ENCODE measurements around the gene CCDC142.
"Not testable (repeated sequence)": the region's sequence is repeated elsewhere in the genome, so short reads cannot be mapped to it uniquely, and the experiment has no call there.

Gene CCDC142

GRCh38 chr2:74454654-74455511, 27.9 kb downstream of the CCDC142 start, which contains the start of gene INO80B:
INO80B (plus strand) TSS chr2:74455087; CDS start chr2:74455117, 30 bp downstream.
- peak within 1 kb of the TSS; percentile 92 for H3K4me3 ChIP-seq (replicated peaks; ENCODE audit: low read depth, low read length)
- TF ChIP-seq CTCF (IDR thresholded peaks at IDR 0.05; ENCODE audit: low read length, missing control alignments): no peak
- peak; percentile 99 for DNase-seq (ENCODE audit: low read depth)

- no peak for DNase-seq (ENCODE audit: low read depth)
- no peak overlapping the region for H3K4me3 ChIP-seq (replicated peaks; ENCODE audit: low read depth, low read length)
- no peak for TF ChIP-seq CTCF (IDR thresholded peaks at IDR 0.05; ENCODE audit: low read length, missing control alignments)
Observed at GRCh38 chr2:74450570-74451190, 32.1 kb downstream of the CCDC142 start.

GRCh38 chr2:74448771-74449170, 34.0 kb downstream of the CCDC142 start:
- no peak overlapping the region for H3K4me3 ChIP-seq (replicated peaks; ENCODE audit: low read depth, low read length)
- TF ChIP-seq CTCF (IDR thresholded peaks at IDR 0.05; ENCODE audit: low read length, missing control alignments): no peak
- DNase-seq (ENCODE audit: low read depth): no peak

- no peak for DNase-seq (ENCODE audit: low read depth)
- TF ChIP-seq CTCF (IDR thresholded peaks at IDR 0.05; ENCODE audit: low read length, missing control alignments): no peak
- H3K4me3 ChIP-seq (replicated peaks; ENCODE audit: low read depth, low read length): no peak overlapping the region
Observed at GRCh38 chr2:74447230-74447999, 35.4 kb downstream of the CCDC142 start.

- no peak for DNase-seq (ENCODE audit: low read depth)
- no peak for TF ChIP-seq CTCF (IDR thresholded peaks at IDR 0.05; ENCODE audit: low read length, missing control alignments)
- no peak overlapping the region for H3K4me3 ChIP-seq (replicated peaks; ENCODE audit: low read depth, low read length)
Observed at GRCh38 chr2:74444498-74445318, 38.1 kb downstream of the CCDC142 start.

- not testable (repeated sequence) for DNase-seq (ENCODE audit: low read depth); H3K4me3 ChIP-seq (replicated peaks; ENCODE audit: low read depth, low read length)
Observed at GRCh38 chr2:74442483-74443297, 40.1 kb downstream of the CCDC142 start.
